HCT116 (cell line): ENCODE data around the gene WFDC12. TPM values are rescaled to one million over a fixed set of nuclear protein-coding genes. Genes with fewer than 3 reads are reported as not detected.

Source experiments
- ATAC-seq: fragments of 200-7000 bp; cut with Tn5 transposase; 2 replicates; pipeline ENCODE4 v1.9.1; 2020; ENCODE audit warnings: mild to moderate bottlenecking, moderate library complexity
- BruUV-seq: library from RNA; stranded (reverse); fragments of 400-500 nt; replicated peaks from 2 replicates; lab custom pipeline; 2021; lab: Mats Ljungman, UMichigan
- CTCF ChIA-PET: fragments of 300-600 bp; sonication (Branson Sonifier 250); formaldehyde crosslinking; loops from one replicate; lab custom pipeline; 2021; ENCODE audit warnings: antibody characterized with exemption; lab: Charles Lee
- POLR2A ChIA-PET: fragments of 300-600, 350-600 bp; sonication (Branson Sonifier 250); formaldehyde crosslinking; loops from one replicate; lab custom pipeline; 2021; ENCODE audit warnings: antibody characterized with exemption; lab: Charles Lee
- RAD21 ChIA-PET, 2 experiments: fragments of 300-600 bp; sonication (Branson Sonifier 250); formaldehyde crosslinking; loops; one replicate each; lab custom pipeline; 2023; ENCODE audit warnings: low total read pairs in 2 of 2; ENCODE audit not compliant: uncharacterized antibody in 2 of 2, unreplicated experiment in 2 of 2, low non-redundant PET in 1 of 2; lab: Charles Lee
- DNase-seq: peaks from one replicate; pipeline ENCODE4 v3.0.0-alpha.2; 2010; ENCODE audit warnings: low read depth, low spot score
- H2AFZ ChIP-seq: fragments of 200-600 bp; shearing (Covaris generic), sonication (generic); 2 replicates; pipeline ENCODE4 v1.6.1; 2017; ENCODE audit warnings: low read depth, mixed run types, mixed read lengths, antibody characterized with exemption, low read length; ENCODE audit not compliant: poor library complexity, severe bottlenecking
- H3K27ac ChIP-seq: 2 replicates; pipeline ENCODE4 v1.5.1; 2012; ENCODE audit warnings: low read depth, low read length
- H3K27me3 ChIP-seq: fragments of 200-600 bp; sonication (generic); 2 replicates; pipeline ENCODE4 v1.6.1; 2016; ENCODE audit warnings: mixed run types, low read length, mixed read lengths; ENCODE audit not compliant: insufficient read depth
- H3K36me3 ChIP-seq, 2 experiments: fragments of 200-500 bp in 1 of 2; fragments of 200-600 bp in 1 of 2; sonication (Bioruptor generic) in 1 of 2; sonication (generic) in 1 of 2; 2 replicates each; pipeline versions ENCODE4 v1.5.1 to v1.6.1; 2014 to 2016; ENCODE audit warnings: low read length in 2 of 2, inconsistent platforms in 1 of 2, mixed read lengths in 1 of 2, mixed run types in 1 of 2; ENCODE audit not compliant: insufficient read depth in 2 of 2, control insufficient read depth in 1 of 2
- H3K4me1 ChIP-seq, 2 experiments: fragments of 200-600 bp in 1 of 2; sonication (generic) in 1 of 2; 2 replicates each; pipeline versions ENCODE4 v1.5.1 to v1.6.1; 2012 to 2017; ENCODE audit warnings: low read length in 2 of 2, inconsistent platforms in 1 of 2, mild to moderate bottlenecking in 1 of 2, mixed read lengths in 1 of 2, mixed run types in 1 of 2, moderate library complexity in 1 of 2; ENCODE audit not compliant: insufficient read depth in 2 of 2, control insufficient read depth in 1 of 2
- H3K4me2 ChIP-seq: fragments of 200-600 bp; sonication (generic); 2 replicates; pipeline ENCODE4 v1.6.1; 2017; ENCODE audit warnings: mixed run types, low read length, mixed read lengths
- H3K4me3 ChIP-seq, 2 experiments: fragments of 200-600 bp in 1 of 2; sonication (generic) in 1 of 2; replicated peaks in 1 of 2; 2 replicates each; pipeline ENCODE4 v1.5.1; 2011 to 2016; ENCODE audit warnings: low read length in 2 of 2, control low read depth in 1 of 2, low read depth in 1 of 2, mild to moderate bottlenecking in 1 of 2, mixed read lengths in 1 of 2, mixed run types in 1 of 2
- H3K79me2 ChIP-seq: fragments of 200-600 bp; sonication (generic); 2 replicates; pipeline ENCODE4 v1.6.1; 2017; ENCODE audit warnings: mild to moderate bottlenecking, mixed run types, low read length, moderate library complexity, mixed read lengths; ENCODE audit not compliant: insufficient read depth
- H3K9ac ChIP-seq: fragments of 200-600 bp; sonication (generic); 2 replicates; pipeline ENCODE4 v1.6.1; 2016; ENCODE audit warnings: low read length, mixed read lengths
- H3K9me2 ChIP-seq: fragments of 200-600 bp; sonication (generic), shearing (Covaris generic); 2 replicates; pipeline ENCODE4 v1.6.1; 2017; ENCODE audit warnings: mixed run types, mild to moderate bottlenecking, moderate library complexity; ENCODE audit not compliant: insufficient read depth
- H3K9me3 ChIP-seq, 2 experiments: fragments of 200-500 bp in 1 of 2; fragments of 200-600 bp in 1 of 2; sonication (Bioruptor generic) in 1 of 2; sonication (generic) in 1 of 2; 2 replicates each; pipeline ENCODE4 v1.6.1; 2014 to 2017; ENCODE audit warnings: low read length in 2 of 2, mixed read lengths in 2 of 2, inconsistent platforms in 1 of 2, low read depth in 1 of 2, mild to moderate bottlenecking in 1 of 2, mixed run types in 1 of 2, moderate library complexity in 1 of 2; ENCODE audit not compliant: control insufficient read depth in 1 of 2, insufficient read depth in 1 of 2
- H4K20me1 ChIP-seq: fragments of 200-600 bp; sonication (generic), shearing (Covaris generic); 2 replicates; pipeline ENCODE4 v1.6.1; 2017; ENCODE audit warnings: mixed run types, mild to moderate bottlenecking, moderate library complexity; ENCODE audit not compliant: insufficient read depth
- CBX3 ChIP-seq: IDR thresholded peaks from 2 replicates; pipeline ENCODE4 v1.6.1; 2012; ENCODE audit warnings: low read depth
- CEBPB ChIP-seq: IDR thresholded peaks from 2 replicates; pipeline ENCODE4 v1.6.1; 2012; ENCODE audit warnings: low read depth
- EGR1 ChIP-seq: IDR thresholded peaks from 2 replicates; pipeline ENCODE4 v1.6.1; 2012; ENCODE audit warnings: low read depth
- EZH2 ChIP-seq: fragments of 200-600 bp; sonication (generic); IDR thresholded peaks from 2 replicates; pipeline ENCODE4 v1.6.1; 2017; ENCODE audit warnings: antibody characterized with exemption, mixed run types
- EZH2phosphoT487 ChIP-seq: fragments of 200-600 bp; IDR thresholded peaks from 2 replicates; pipeline ENCODE4 v1.6.1; 2018; ENCODE audit warnings: antibody characterized with exemption, borderline replicate concordance
- FOSL1 ChIP-seq: IDR thresholded peaks from 2 replicates; pipeline ENCODE4 v1.6.1; 2012; ENCODE audit warnings: low read depth
- JUND ChIP-seq: IDR thresholded peaks from 2 replicates; pipeline ENCODE4 v1.6.1; 2012
- POLR2A ChIP-seq: IDR thresholded peaks from 2 replicates; pipeline ENCODE4 v1.7.0; 2011; ENCODE audit warnings: borderline replicate concordance; ENCODE audit not compliant: insufficient read depth, insufficient read length; ENCODE audit errors: extremely low read depth
- POLR2AphosphoS5 ChIP-seq: IDR thresholded peaks from 2 replicates; pipeline ENCODE4 v1.6.1; 2011; ENCODE audit warnings: mild to moderate bottlenecking, low read depth, low read length, moderate library complexity
- RAD21 ChIP-seq: IDR thresholded peaks from 2 replicates; pipeline ENCODE4 v1.6.1; 2012; ENCODE audit warnings: low read depth, mild to moderate bottlenecking
- SIN3A ChIP-seq: IDR thresholded peaks from 2 replicates; pipeline ENCODE4 v1.6.1; 2012; ENCODE audit warnings: low read depth
- SP1 ChIP-seq: IDR thresholded peaks from 2 replicates; pipeline ENCODE4 v1.6.1; 2012; ENCODE audit warnings: low read depth
- SRF ChIP-seq: IDR thresholded peaks from 2 replicates; pipeline ENCODE4 v1.6.1; 2012; ENCODE audit warnings: low read depth
- ZFX ChIP-seq: fragments of 450-650 bp; IDR thresholded peaks from 2 replicates; pipeline ENCODE4 v1.6.1; 2017
- ZNF274 ChIP-seq: fragments of 200-500 bp; sonication (Bioruptor generic); IDR thresholded peaks from 2 replicates; pipeline ENCODE4 v1.6.1; 2014; ENCODE audit warnings: mild to moderate bottlenecking, low read depth, low read length, inconsistent platforms
- intact Hi-C: fragments of 100-400 bp; cut with micrococcal nuclease; formaldehyde crosslinking; loops from 2 replicates; pipeline ENCODE4 v1.10.0; 2022
- total RNA-seq: library from RNA; stranded (reverse); gene quantifications from one replicate; pipeline ENCODE4 v1.2.1, GENCODE V29; 2021; ENCODE audit not compliant: unreplicated experiment
- TF ChIP-seq, protein P1 (sequence below): IDR thresholded peaks from 2 replicates; pipeline ENCODE4 v1.6.1; 2012
- TF ChIP-seq, protein P2 (sequence below): IDR thresholded peaks from 2 replicates; pipeline ENCODE4 v1.6.1; 2011; ENCODE audit warnings: mild to moderate bottlenecking, low read length, moderate library complexity; ENCODE audit not compliant: insufficient replicate concordance; ENCODE audit errors: extremely low read depth
- TF ChIP-seq, protein P3 (sequence below), 3 experiments: fragments of 200-600 bp in 1 of 3; sonication (generic) in 1 of 3; IDR thresholded peaks in 2 of 3; conservative IDR thresholded peaks in 1 of 3; 2 replicates each; pipeline ENCODE4 v1.5.1; 2012 to 2017; ENCODE audit warnings: low read depth in 2 of 3, low read length in 2 of 3, antibody characterized with exemption in 1 of 3, borderline replicate concordance in 1 of 3, control low read depth in 1 of 3, mild to moderate bottlenecking in 1 of 3, mixed read lengths in 1 of 3, mixed run types in 1 of 3, moderate library complexity in 1 of 3; ENCODE audit not compliant: insufficient read depth in 1 of 3
- TF ChIP-seq, protein P4 (sequence below): IDR thresholded peaks from 2 replicates; pipeline ENCODE4 v1.6.1; 2012

The WFDC12 gene
- total RNA-seq, 1 experiment from 2014 or later = not detected

DNA sequence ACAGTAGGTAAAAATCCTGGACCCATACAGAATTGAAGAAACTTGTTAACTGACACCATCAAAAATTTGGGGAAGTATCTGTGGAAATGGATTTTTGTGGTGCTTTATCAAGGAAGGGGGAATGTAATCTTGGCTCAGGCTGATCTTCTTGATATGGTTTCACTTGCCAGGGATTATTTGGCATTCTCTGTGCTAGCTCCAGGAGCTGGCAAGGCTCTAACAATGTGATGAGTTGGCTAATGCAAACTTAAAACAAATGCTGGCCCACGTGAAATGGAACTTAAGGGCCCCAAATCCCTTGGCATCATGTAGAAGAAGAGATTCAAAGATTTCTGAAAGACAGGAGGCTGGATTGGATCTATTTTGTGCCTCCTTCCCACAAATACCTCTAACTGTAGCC lies 36.5 kb downstream of the WFDC12 start (continued):
- no peak for TF ChIP-seq EZH2

DNA sequence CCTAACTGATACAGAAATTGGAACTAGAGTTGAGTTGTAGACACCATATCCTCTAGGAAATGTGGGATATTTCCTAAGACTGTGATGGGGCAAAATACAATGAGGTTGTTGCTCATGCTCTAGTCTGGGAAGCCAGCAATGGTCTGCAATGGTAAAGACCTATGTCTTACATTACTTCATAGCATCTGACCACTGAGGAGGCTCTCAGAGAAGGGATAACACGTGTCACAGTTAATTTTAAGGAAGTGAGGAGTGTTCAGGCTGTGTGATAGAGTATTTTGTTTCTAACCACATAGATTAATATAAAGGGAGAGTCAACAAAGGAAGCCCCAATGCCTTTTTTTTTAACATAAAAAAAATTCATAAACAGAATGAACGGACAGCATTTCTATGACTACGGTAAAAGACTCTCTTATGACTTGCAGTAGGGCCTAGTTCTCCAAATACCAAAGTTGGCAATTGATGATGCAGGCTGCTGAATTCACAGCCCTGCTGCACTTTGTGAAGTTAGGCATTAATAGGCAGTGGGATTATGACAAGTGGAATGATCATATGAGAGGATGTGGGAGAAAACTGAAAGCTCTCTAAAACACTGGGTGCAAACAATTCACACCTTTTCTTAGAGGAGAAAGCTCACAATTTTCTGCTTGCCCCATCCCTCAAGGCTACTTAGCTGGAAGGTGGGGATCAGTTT lies 37.0 kb downstream of the WFDC12 start:
- RAD21 ChIA-PET = no interaction called here
- Histone ChIP-seq H3K4me3 (no peak overlapping the region), H3K36me3 (peaks cover 0 to 4% of the 10 kb centered on the region in 2 experiments; a peak in 1 of 4 replicates), H3K4me1 (no peaks in the 10 kb centered on the region), H4K20me1 (no peaks in the 10 kb centered on the region), H3K27ac (no peak overlapping the region), H3K9me2 (no peaks in the 10 kb centered on the region), H3K9ac (no peak overlapping the region), H3K9me3 (no peaks in the 10 kb centered on the region), H3K27me3 (no peaks in the 10 kb centered on the region)
- POLR2A ChIA-PET = no interaction called here
- no peak for DNase-seq
- intact Hi-C loops = no loop called here
- CTCF ChIA-PET = interaction anchor here (1.0 kb wide), 1 partner anchor 43 kb away, joined by 3 read pairs; no protein-coding TSS in a partner anchor
- BruUV-seq = no TSS peak
- no peak for TF ChIP-seq EZH2phosphoT487
- TF ChIP-seq, protein P1, sequence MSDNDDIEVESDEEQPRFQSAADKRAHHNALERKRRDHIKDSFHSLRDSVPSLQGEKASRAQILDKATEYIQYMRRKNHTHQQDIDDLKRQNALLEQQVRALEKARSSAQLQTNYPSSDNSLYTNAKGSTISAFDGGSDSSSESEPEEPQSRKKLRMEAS = no peak
- TF ChIP-seq, protein P2, sequence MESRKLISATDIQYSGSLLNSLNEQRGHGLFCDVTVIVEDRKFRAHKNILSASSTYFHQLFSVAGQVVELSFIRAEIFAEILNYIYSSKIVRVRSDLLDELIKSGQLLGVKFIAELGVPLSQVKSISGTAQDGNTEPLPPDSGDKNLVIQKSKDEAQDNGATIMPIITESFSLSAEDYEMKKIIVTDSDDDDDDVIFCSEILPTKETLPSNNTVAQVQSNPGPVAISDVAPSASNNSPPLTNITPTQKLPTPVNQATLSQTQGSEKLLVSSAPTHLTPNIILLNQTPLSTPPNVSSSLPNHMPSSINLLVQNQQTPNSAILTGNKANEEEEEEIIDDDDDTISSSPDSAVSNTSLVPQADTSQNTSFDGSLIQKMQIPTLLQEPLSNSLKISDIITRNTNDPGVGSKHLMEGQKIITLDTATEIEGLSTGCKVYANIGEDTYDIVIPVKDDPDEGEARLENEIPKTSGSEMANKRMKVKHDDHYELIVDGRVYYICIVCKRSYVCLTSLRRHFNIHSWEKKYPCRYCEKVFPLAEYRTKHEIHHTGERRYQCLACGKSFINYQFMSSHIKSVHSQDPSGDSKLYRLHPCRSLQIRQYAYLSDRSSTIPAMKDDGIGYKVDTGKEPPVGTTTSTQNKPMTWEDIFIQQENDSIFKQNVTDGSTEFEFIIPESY = no peak
- TF ChIP-seq EZH2 = no peak
- TF ChIP-seq CEBPB = no peak
- no peak for TF ChIP-seq SP1
- TF ChIP-seq, protein P3, sequence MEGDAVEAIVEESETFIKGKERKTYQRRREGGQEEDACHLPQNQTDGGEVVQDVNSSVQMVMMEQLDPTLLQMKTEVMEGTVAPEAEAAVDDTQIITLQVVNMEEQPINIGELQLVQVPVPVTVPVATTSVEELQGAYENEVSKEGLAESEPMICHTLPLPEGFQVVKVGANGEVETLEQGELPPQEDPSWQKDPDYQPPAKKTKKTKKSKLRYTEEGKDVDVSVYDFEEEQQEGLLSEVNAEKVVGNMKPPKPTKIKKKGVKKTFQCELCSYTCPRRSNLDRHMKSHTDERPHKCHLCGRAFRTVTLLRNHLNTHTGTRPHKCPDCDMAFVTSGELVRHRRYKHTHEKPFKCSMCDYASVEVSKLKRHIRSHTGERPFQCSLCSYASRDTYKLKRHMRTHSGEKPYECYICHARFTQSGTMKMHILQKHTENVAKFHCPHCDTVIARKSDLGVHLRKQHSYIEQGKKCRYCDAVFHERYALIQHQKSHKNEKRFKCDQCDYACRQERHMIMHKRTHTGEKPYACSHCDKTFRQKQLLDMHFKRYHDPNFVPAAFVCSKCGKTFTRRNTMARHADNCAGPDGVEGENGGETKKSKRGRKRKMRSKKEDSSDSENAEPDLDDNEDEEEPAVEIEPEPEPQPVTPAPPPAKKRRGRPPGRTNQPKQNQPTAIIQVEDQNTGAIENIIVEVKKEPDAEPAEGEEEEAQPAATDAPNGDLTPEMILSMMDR (IDR thresholded peaks at IDR 0.05 in 2 of 3, conservative IDR thresholded peaks at IDR 0.05 in 1 of 3; ENCODE audit: borderline replicate concordance in 1 of 3, insufficient read depth in 1 of 3, low read depth in 2 of 3, low read length in 2 of 3) = no peak
- no peak for TF ChIP-seq ZNF274
- TF ChIP-seq, protein P4, sequence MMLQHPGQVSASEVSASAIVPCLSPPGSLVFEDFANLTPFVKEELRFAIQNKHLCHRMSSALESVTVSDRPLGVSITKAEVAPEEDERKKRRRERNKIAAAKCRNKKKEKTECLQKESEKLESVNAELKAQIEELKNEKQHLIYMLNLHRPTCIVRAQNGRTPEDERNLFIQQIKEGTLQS = no peak
- TF ChIP-seq JUND = no peak
- no peak for TF ChIP-seq CBX3
- no peak for TF ChIP-seq RAD21
- TF ChIP-seq SIN3A = no peak
- no peak for TF ChIP-seq SRF
- no peak for TF ChIP-seq FOSL1
- TF ChIP-seq POLR2AphosphoS5 = no peak
- no peak for TF ChIP-seq ZFX
- TF ChIP-seq POLR2A = no peak
- no peak for TF ChIP-seq EGR1
- TF ChIP-seq, all 23 proteins: peak for 0
- Histone ChIP-seq H3K79me2 (no peaks in the 10 kb centered on the region), H2AFZ (no peak overlapping the region), H3K4me2 (no peak overlapping the region)
- ATAC-seq = no peak
